SK-N-SH (cell line): Measurements from ENCODE around the gene PDE8A. TPM values are rescaled to one million over a fixed set of nuclear protein-coding genes. Genes with fewer than 3 reads are reported as not detected.

ENCODE experiments used
- CTCF ChIA-PET: fragments of 300-600, 350-600 bp; formaldehyde crosslinking; extraction: SDS; loops from one replicate; lab custom pipeline; 2021; lab: Yijun Ruan, JAX
- POLR2A ChIA-PET: fragments of 350-600 bp; sonication (Branson Sonifier 250); formaldehyde crosslinking; extraction: SDS; loops from one replicate; lab custom pipeline; 2020; ENCODE audit warnings: antibody characterized with exemption, inconsistent platforms; lab: Yijun Ruan, JAX
- DNase-seq: peaks from one replicate; pipeline ENCODE4 v3.0.0; 2012
- H2AFZ ChIP-seq: fragments of 200-600 bp; sonication (generic); 2 replicates; pipeline ENCODE4 v1.8.1; 2016; ENCODE audit warnings: antibody characterized with exemption, mild to moderate bottlenecking, low read depth
- H3F3A ChIP-seq: fragments of 200-600 bp; sonication (generic); replicated peaks from 2 replicates; pipeline ENCODE3; 2016; ENCODE audit warnings: antibody characterized with exemption, mild to moderate bottlenecking; ENCODE audit not compliant: insufficient read depth
- H3K27ac ChIP-seq, 2 experiments: fragments of 200-500 bp in 1 of 2; fragments of 200-600 bp in 1 of 2; sonication (Bioruptor generic) in 1 of 2; sonication (generic), shearing (Covaris generic) in 1 of 2; 2 replicates each; pipeline versions ENCODE4 v1.5.1 to v1.6.1; 2014 to 2016; ENCODE audit warnings: low read depth in 2 of 2, inconsistent platforms in 1 of 2, low read length in 1 of 2, mild to moderate bottlenecking in 1 of 2, mixed read lengths in 1 of 2
- H3K27me3 ChIP-seq: fragments of 200-600 bp; sonication (generic), shearing (Covaris generic); 2 replicates; pipeline ENCODE4 v1.6.1; 2016; ENCODE audit warnings: mixed run types; ENCODE audit not compliant: insufficient read depth
- H3K36me3 ChIP-seq, 2 experiments: fragments of 200-500 bp in 1 of 2; fragments of 200-600 bp in 1 of 2; sonication (Bioruptor generic) in 1 of 2; sonication (generic) in 1 of 2; replicated peaks in 1 of 2; 2 replicates each; pipeline versions ENCODE3 to v1.5.1; 2014 to 2016; ENCODE audit warnings: low read length in 1 of 2, mild to moderate bottlenecking in 1 of 2; ENCODE audit not compliant: insufficient read depth in 2 of 2, control insufficient read depth in 1 of 2
- H3K4me1 ChIP-seq, 2 experiments: fragments of 200-500 bp in 1 of 2; fragments of 200-600 bp in 1 of 2; sonication (Bioruptor generic) in 1 of 2; sonication (generic), shearing (Covaris generic) in 1 of 2; 2 replicates each; pipeline versions ENCODE4 v1.5.1 to v1.6.1; 2014 to 2016; ENCODE audit warnings: low read depth in 1 of 2, low read length in 1 of 2, mixed run types in 1 of 2; ENCODE audit not compliant: insufficient read depth in 2 of 2, control insufficient read depth in 1 of 2
- H3K4me2 ChIP-seq: fragments of 200-600 bp; sonication (generic), shearing (Covaris generic); 2 replicates; pipeline ENCODE4 v1.6.1; 2017; ENCODE audit warnings: mixed run types
- H3K4me3 ChIP-seq, 2 experiments: fragments of 200-500 bp in 1 of 2; fragments of 200-600 bp in 1 of 2; sonication (Bioruptor generic) in 1 of 2; sonication (generic), shearing (Covaris generic) in 1 of 2; 2 replicates each; pipeline versions ENCODE4 v1.5.1 to v1.8.1; 2014 to 2016; ENCODE audit warnings: low read depth in 2 of 2, inconsistent platforms in 1 of 2, low read length in 1 of 2, mild to moderate bottlenecking in 1 of 2, mixed read lengths in 1 of 2, moderate library complexity in 1 of 2
- H3K79me2 ChIP-seq: fragments of 200-600 bp; sonication (generic); 2 replicates; pipeline ENCODE4 v1.8.1; 2017; ENCODE audit warnings: mild to moderate bottlenecking; ENCODE audit not compliant: insufficient read depth
- H3K9ac ChIP-seq: fragments of 200-600 bp; sonication (generic); 2 replicates; pipeline ENCODE4 v1.6.1; 2017; ENCODE audit warnings: mixed run types
- H3K9me2 ChIP-seq: fragments of 200-600 bp; sonication (generic); 2 replicates; pipeline ENCODE4 v1.6.1; 2017; ENCODE audit warnings: mixed run types
- H3K9me3 ChIP-seq: fragments of 200-600 bp; sonication (generic); 2 replicates; pipeline ENCODE4 v1.6.1; 2017; ENCODE audit warnings: mixed run types, mild to moderate bottlenecking, moderate library complexity
- H4K20me1 ChIP-seq: fragments of 200-600 bp; sonication (generic); 2 replicates; pipeline ENCODE4 v1.6.1; 2017; ENCODE audit warnings: mild to moderate bottlenecking, mixed run types; ENCODE audit not compliant: insufficient read depth
- CTCF ChIP-seq: fragments of 200-600 bp; sonication (generic); IDR thresholded peaks from 2 replicates; pipeline ENCODE4 v1.6.1; 2017; ENCODE audit warnings: antibody characterized with exemption, mild to moderate bottlenecking, moderate library complexity
- EP300 ChIP-seq, 2 experiments: IDR thresholded peaks; 2 replicates each; pipeline versions ENCODE4 v1.4.0 to v1.6.1; 2012; ENCODE audit warnings: borderline replicate concordance in 1 of 2, low read depth in 1 of 2, low read length in 1 of 2
- FOSL2 ChIP-seq: IDR thresholded peaks from 2 replicates; pipeline ENCODE4 v1.4.0; 2012; ENCODE audit warnings: low read depth, mild to moderate bottlenecking, moderate library complexity, borderline replicate concordance
- FOXM1 ChIP-seq: IDR thresholded peaks from 2 replicates; pipeline ENCODE4 v1.4.0; 2012; ENCODE audit warnings: low read depth, mild to moderate bottlenecking
- MAX ChIP-seq: IDR thresholded peaks from 2 replicates; pipeline ENCODE4 v1.4.0; 2012; ENCODE audit warnings: low read depth
- MEF2A ChIP-seq: IDR thresholded peaks from 2 replicates; pipeline ENCODE4 v1.4.0; 2012; ENCODE audit warnings: low read depth, borderline replicate concordance
- MXI1 ChIP-seq: IDR thresholded peaks from 2 replicates; pipeline ENCODE4 v1.6.1; 2012; ENCODE audit warnings: mild to moderate bottlenecking, low read depth, low read length, improper control_type of control experiment
- NFIC ChIP-seq: IDR thresholded peaks from 2 replicates; pipeline ENCODE4 v1.4.0; 2012; ENCODE audit warnings: borderline replicate concordance
- POLR2AphosphoS5 ChIP-seq: IDR thresholded peaks from 2 replicates; pipeline ENCODE4 v1.6.1; 2012; ENCODE audit warnings: low read depth, low read length
- RAD21 ChIP-seq: IDR thresholded peaks from 2 replicates; pipeline ENCODE4 v1.6.1; 2012; ENCODE audit warnings: mild to moderate bottlenecking, low read length
- SIN3A ChIP-seq: IDR thresholded peaks from 2 replicates; pipeline ENCODE4 v1.6.1; 2012; ENCODE audit warnings: low read depth, mild to moderate bottlenecking, low read length, moderate library complexity, borderline replicate concordance
- SMC3 ChIP-seq: IDR thresholded peaks from 2 replicates; pipeline ENCODE4 v1.6.1; 2012; ENCODE audit warnings: low read depth, low read length, improper control_type of control experiment
- YY1 ChIP-seq: IDR thresholded peaks from 2 replicates; pipeline ENCODE4 v1.4.0; 2012; ENCODE audit warnings: low read depth, mild to moderate bottlenecking
- WGBS: methylation state at CpG from one replicate; pipeline ENCODE4 v1.1.6; 2017; ENCODE audit warnings: low lambda C conversion rate; 5-methylcytosine and 5-hydroxymethylcytosine counted together
- polyA plus RNA-seq, 3 experiments: library from polyadenylated mRNA; depleted of rRNA; stranded (reverse); fragments of >200 nt; gene quantifications; 2 replicates each; pipeline ENCODE4 v1.2.3, GENCODE V29; 2012
- TF ChIP-seq, protein P1 (sequence below): IDR thresholded peaks from 2 replicates; pipeline ENCODE4 v1.4.0; 2012; ENCODE audit warnings: low read depth, borderline replicate concordance
- TF ChIP-seq, protein P2 (sequence below): fragments of 150-350 bp; IDR thresholded peaks from 2 replicates; pipeline ENCODE4 v1.6.1; 2017; ENCODE audit warnings: antibody characterized with exemption, low read length, low read depth, borderline replicate concordance

Gene PDE8A
- polyA plus RNA-seq, 1 of the 3 experiments (the other 2 are of a cell fraction) = 13.4 TPM

- no peaks in the 10 kb centered on the region for H3K27me3 ChIP-seq
- H4K20me1 ChIP-seq = peaks cover 26% of the 10 kb centered on the region; the same call in 1 of the 2 replicates
- peak overlapping the region; percentile 80 for H3K9ac ChIP-seq
- peaks cover 0 to 9% of the 10 kb centered on the region in 2 experiments; a peak in 3 of 4 replicates for H3K4me1 ChIP-seq
- no peaks in the 10 kb centered on the region for H3F3A ChIP-seq
- POLR2A ChIA-PET = no interaction called here
- TF ChIP-seq, protein P1, sequence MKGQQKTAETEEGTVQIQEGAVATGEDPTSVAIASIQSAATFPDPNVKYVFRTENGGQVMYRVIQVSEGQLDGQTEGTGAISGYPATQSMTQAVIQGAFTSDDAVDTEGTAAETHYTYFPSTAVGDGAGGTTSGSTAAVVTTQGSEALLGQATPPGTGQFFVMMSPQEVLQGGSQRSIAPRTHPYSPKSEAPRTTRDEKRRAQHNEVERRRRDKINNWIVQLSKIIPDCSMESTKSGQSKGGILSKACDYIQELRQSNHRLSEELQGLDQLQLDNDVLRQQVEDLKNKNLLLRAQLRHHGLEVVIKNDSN = no peak
- TF ChIP-seq MXI1 = peak; percentile 59; the same call in 1 of the 2 replicates
- WGBS = 29% methylated on average over 16 of the region's 46 CpGs
- peaks cover 53% of the 10 kb centered on the region for H3K79me2 ChIP-seq
- no peak for DNase-seq
- H3K9me2 ChIP-seq = no peaks in the 10 kb centered on the region
- H3K9me3 ChIP-seq = no peaks in the 10 kb centered on the region
- H3K27ac ChIP-seq = peak overlapping the region in 1 of 2 experiments; percentile 88; a peak in 1 of 4 replicates
- peak overlapping the region; percentile 91; the same call in 1 of the 2 replicates for H2AFZ ChIP-seq
- H3K4me3 ChIP-seq = peak overlapping the region; percentile 87 to 88
- H3K4me2 ChIP-seq = peak overlapping the region; percentile 82
- CTCF ChIA-PET = interaction anchor here (1.0 to 2.3 kb wide), 6 partner anchors 9 to 60 kb away, joined by 3 to 8 read pairs (median 4); no protein-coding TSS in a partner anchor
- H3K36me3 ChIP-seq = no peaks in the 10 kb centered on the region
These were observed 755 bp downstream of the PDE8A start for GRCh38 chr15:84982301-84982920.

DNA sequence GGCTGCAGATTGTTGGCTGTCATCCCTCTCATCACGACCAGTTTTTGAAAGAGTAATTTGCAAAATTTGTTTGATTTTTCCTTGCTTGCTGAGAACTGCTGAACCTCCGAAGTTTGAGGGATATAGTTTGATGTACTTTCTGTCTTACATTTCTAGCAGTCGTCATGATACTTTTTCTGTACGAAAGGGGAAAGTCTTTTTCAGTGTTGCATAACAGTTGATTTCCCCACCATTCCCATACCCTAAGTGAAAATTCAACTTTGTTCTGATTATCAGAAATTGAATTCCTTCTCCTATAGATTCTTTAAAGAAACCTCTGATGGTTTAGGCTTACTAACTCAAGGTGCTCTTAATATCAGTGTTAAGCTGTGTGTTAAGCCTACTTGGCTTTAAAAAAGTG lies 1.6 kb downstream of the PDE8A start:
- H3K4me1 ChIP-seq = peaks cover 0 to 9% of the 10 kb centered on the region in 2 experiments; a peak in 3 of 4 replicates
- H3K27ac ChIP-seq = no peak overlapping the region
- peaks cover 26% of the 10 kb centered on the region; the same call in 1 of the 2 replicates for H4K20me1 ChIP-seq
- H3K4me3 ChIP-seq = peak overlapping the region in 1 of 2 experiments; percentile 87; a peak in 2 of 4 replicates
- ChIA-PET POLR2A (no interaction called here), CTCF (interaction anchor here (1.0 to 1.9 kb wide), 3 partner anchors 19 to 57 kb away, joined by 3 to 4 read pairs (median 3); no protein-coding TSS in a partner anchor)
- no peaks in the 10 kb centered on the region for H3K9me2 ChIP-seq
- H3F3A ChIP-seq = no peaks in the 10 kb centered on the region
- DNase-seq = no peak
- H3K79me2 ChIP-seq = peaks cover 61% of the 10 kb centered on the region
- 76% methylated on average over 4 of the region's 4 CpGs for WGBS
- no peaks in the 10 kb centered on the region for H3K36me3 ChIP-seq
- H3K9ac ChIP-seq = peak overlapping the region; percentile 80; the same call in 1 of the 2 replicates
- no peaks in the 10 kb centered on the region for H3K9me3 ChIP-seq
- TF ChIP-seq CTCF (no peak), NFIC (no peak), YY1 (no peak), SIN3A (no peak), POLR2AphosphoS5 (no peak), RAD21 (no peak), FOSL2 (no peak), SMC3 (no peak), EP300 (IDR thresholded peaks at IDR 0.05; ENCODE audit: borderline replicate concordance in 1 of 2, low read depth in 1 of 2, low read length in 1 of 2) (no peak), MEF2A (no peak), MAX (no peak), FOXM1 (no peak)
- TF ChIP-seq, protein P1 = no peak
- TF ChIP-seq, protein P2, sequence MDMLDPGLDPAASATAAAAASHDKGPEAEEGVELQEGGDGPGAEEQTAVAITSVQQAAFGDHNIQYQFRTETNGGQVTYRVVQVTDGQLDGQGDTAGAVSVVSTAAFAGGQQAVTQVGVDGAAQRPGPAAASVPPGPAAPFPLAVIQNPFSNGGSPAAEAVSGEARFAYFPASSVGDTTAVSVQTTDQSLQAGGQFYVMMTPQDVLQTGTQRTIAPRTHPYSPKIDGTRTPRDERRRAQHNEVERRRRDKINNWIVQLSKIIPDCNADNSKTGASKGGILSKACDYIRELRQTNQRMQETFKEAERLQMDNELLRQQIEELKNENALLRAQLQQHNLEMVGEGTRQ = no peak
- H3K4me2 ChIP-seq = peak overlapping the region; percentile 82
- H3K27me3 ChIP-seq = no peaks in the 10 kb centered on the region
- H2AFZ ChIP-seq = no peak overlapping the region
